B cell (primary cell): ENCODE results near the gene TCF3. TPM values are rescaled to one million over a fixed set of nuclear protein-coding genes. Genes with fewer than 3 reads are reported as not detected.

Experiments used
- ATAC-seq: fragments of 200-7000 bp; cut with Tn5 transposase; one replicate; pipeline ENCODE4 v1.10.0; 2021; ENCODE audit warnings: low read depth, mild to moderate bottlenecking, moderate number of reproducible peaks, moderate library complexity
- CTCF ChIA-PET: fragments of 350-600 bp; sonication (Branson Sonifier 250); formaldehyde crosslinking; loops from one replicate; lab custom pipeline; 2021; ENCODE audit warnings: antibody characterized with exemption, inconsistent platforms; lab: Charles Lee
- POLR2A ChIA-PET: fragments of 350-600 bp; sonication (Branson Sonifier 250); formaldehyde crosslinking; loops from one replicate; lab custom pipeline; 2021; ENCODE audit warnings: antibody characterized with exemption; lab: Charles Lee
- DNase-seq: peaks from one replicate; pipeline ENCODE4 v3.0.0; 2013
- H2AFZ ChIP-seq: 2 replicates; pipeline ENCODE4 v1.6.1; 2012; ENCODE audit warnings: mild to moderate bottlenecking, low read depth, low read length; ENCODE audit not compliant: insufficient read depth, poor library complexity, severe bottlenecking
- H3K27ac ChIP-seq, 2 donors: 1 replicate in 1 of 2; 2 replicates in 1 of 2; pipeline ENCODE4 v1.5.1; 2012 to 2013; ENCODE audit warnings: low read length in 2 of 2, mild to moderate bottlenecking in 2 of 2, moderate library complexity in 1 of 2
- H3K27me3 ChIP-seq, 4 experiments: fragments of 200-600 bp in 1 of 4; sonication (generic) in 1 of 4; replicated peaks in 1 of 4; 1 replicate in 2 of 4; 2 replicates in 2 of 4; pipeline versions ENCODE4 v1.6.1 to v1.7.0; 2013 to 2016; ENCODE audit warnings: low read length in 3 of 4, mild to moderate bottlenecking in 2 of 4, mixed read lengths in 1 of 4, moderate library complexity in 1 of 4; ENCODE audit not compliant: insufficient read depth in 4 of 4, control insufficient read depth in 3 of 4; ENCODE audit errors: control extremely low read depth in 1 of 4
- H3K36me3 ChIP-seq, 2 experiments: replicated peaks in 1 of 2; 1 replicate in 1 of 2; 2 replicates in 1 of 2; pipeline versions ENCODE4 v1.6.1 to v1.7.1; 2013; ENCODE audit warnings: low read length in 1 of 2; ENCODE audit not compliant: insufficient read depth in 2 of 2, control insufficient read depth in 1 of 2; ENCODE audit errors: control extremely low read depth in 1 of 2, extremely low read depth in 1 of 2
- H3K4me1 ChIP-seq, 2 donors: fragments of 200-600 bp in 1 of 2; sonication (generic) in 1 of 2; 1 replicate in 1 of 2; 2 replicates in 1 of 2; pipeline versions ENCODE4 v1.5.1 to v1.6.1; 2013 to 2017; ENCODE audit warnings: low read length in 2 of 2; ENCODE audit not compliant: control insufficient read depth in 2 of 2, insufficient read depth in 2 of 2
- H3K4me2 ChIP-seq: replicated peaks from 2 replicates; pipeline ENCODE3; 2012; ENCODE audit warnings: mild to moderate bottlenecking, low read depth, low read length; ENCODE audit not compliant: poor library complexity, severe bottlenecking
- H3K4me3 ChIP-seq, 5 experiments: fragments of 200-600 bp in 1 of 5; sonication (generic) in 1 of 5; 1 replicate in 3 of 5; 2 replicates in 2 of 5; pipeline versions ENCODE4 v1.5.1 to v1.7.0; 2011 to 2016; ENCODE audit warnings: low read length in 4 of 5, mild to moderate bottlenecking in 4 of 5, low read depth in 2 of 5, control low read depth in 1 of 5, moderate library complexity in 1 of 5; ENCODE audit not compliant: insufficient read depth in 1 of 5; ENCODE audit errors: control extremely low read depth in 1 of 5, extremely low read depth in 1 of 5
- H3K79me2 ChIP-seq: fragments of 200-600 bp; sonication (generic); one replicate; pipeline ENCODE4 v1.6.0; 2016; ENCODE audit warnings: low read length; ENCODE audit not compliant: control insufficient read depth, insufficient read depth
- H3K9ac ChIP-seq: fragments of 200-600 bp; sonication (generic); 2 replicates; pipeline ENCODE4 v1.6.1; 2017; ENCODE audit warnings: mild to moderate bottlenecking, low read length, moderate library complexity
- H3K9me3 ChIP-seq, 3 donors: one replicate each; pipeline versions ENCODE4 v1.6.1 to v1.7.1; 2013; ENCODE audit warnings: low read length in 2 of 3; ENCODE audit not compliant: control insufficient read depth in 2 of 3, insufficient read depth in 1 of 3; ENCODE audit errors: control extremely low read depth in 1 of 3
- H4K20me1 ChIP-seq: 2 replicates; pipeline ENCODE4 v1.6.0; 2012; ENCODE audit warnings: mild to moderate bottlenecking, low read length; ENCODE audit not compliant: insufficient read depth, control insufficient read depth, poor library complexity, severe bottlenecking
- H3K27ac Mint-ChIP-seq: one replicate; pipeline ENCODE4 v1.8.0; 2021; ENCODE audit warnings: mixed read lengths
- H3K27me3 Mint-ChIP-seq: one replicate; pipeline ENCODE4 v1.8.0; 2021; ENCODE audit warnings: mixed read lengths
- H3K4me1 Mint-ChIP-seq: one replicate; pipeline ENCODE4 v1.8.0; 2021; ENCODE audit warnings: mixed read lengths
- H3K4me3 Mint-ChIP-seq: one replicate; pipeline ENCODE4 v1.8.0; 2021; ENCODE audit warnings: mixed read lengths
- H3K9me3 Mint-ChIP-seq: one replicate; pipeline ENCODE4 v1.8.0; 2022; ENCODE audit warnings: mixed read lengths; ENCODE audit not compliant: insufficient read depth
- EZH2 ChIP-seq: IDR thresholded peaks from 2 replicates; pipeline ENCODE4 v1.6.1; 2012; ENCODE audit warnings: borderline replicate concordance, low read depth, mild to moderate bottlenecking, moderate library complexity, low read length; ENCODE audit not compliant: insufficient read depth, poor library complexity, severe bottlenecking
- WGBS: methylation state at CpG from one replicate; pipeline ENCODE4 v1.1.5; 2013; ENCODE audit warnings: missing lambda C conversion rate; ENCODE audit not compliant: insufficient coverage; 5-methylcytosine and 5-hydroxymethylcytosine counted together
- intact Hi-C: fragments of 100-400 bp; cut with micrococcal nuclease; formaldehyde crosslinking; loops from one replicate; pipeline ENCODE4 v1.10.0; 2022
- polyA plus RNA-seq: library from polyadenylated mRNA; depleted of rRNA; stranded (reverse); fragments of >200 nt; gene quantifications from 2 replicates; pipeline ENCODE4 v1.2.3, GENCODE V29; 2012
- total RNA-seq, 2 donors: library from RNA; stranded (reverse); fragments of 120-200 nt in 1 of 2; gene quantifications; 1 replicate in 1 of 2; 2 replicates in 1 of 2; pipeline versions ENCODE4 v1.2.3 to v1.2.4, GENCODE V29; 2013 to 2022
- TF ChIP-seq, protein P1 (sequence below): fragments of 200-600 bp; IDR thresholded peaks from one replicate; pipeline ENCODE4 v1.8.0; 2022; ENCODE audit warnings: antibody characterized with exemption, mild to moderate bottlenecking

TCF3 gene
- total and polyA plus RNA-seq, 2 donors (not counting 1 experiment from before 2014, with no cell fraction given), result 278 to 588 TPM

DNA sequence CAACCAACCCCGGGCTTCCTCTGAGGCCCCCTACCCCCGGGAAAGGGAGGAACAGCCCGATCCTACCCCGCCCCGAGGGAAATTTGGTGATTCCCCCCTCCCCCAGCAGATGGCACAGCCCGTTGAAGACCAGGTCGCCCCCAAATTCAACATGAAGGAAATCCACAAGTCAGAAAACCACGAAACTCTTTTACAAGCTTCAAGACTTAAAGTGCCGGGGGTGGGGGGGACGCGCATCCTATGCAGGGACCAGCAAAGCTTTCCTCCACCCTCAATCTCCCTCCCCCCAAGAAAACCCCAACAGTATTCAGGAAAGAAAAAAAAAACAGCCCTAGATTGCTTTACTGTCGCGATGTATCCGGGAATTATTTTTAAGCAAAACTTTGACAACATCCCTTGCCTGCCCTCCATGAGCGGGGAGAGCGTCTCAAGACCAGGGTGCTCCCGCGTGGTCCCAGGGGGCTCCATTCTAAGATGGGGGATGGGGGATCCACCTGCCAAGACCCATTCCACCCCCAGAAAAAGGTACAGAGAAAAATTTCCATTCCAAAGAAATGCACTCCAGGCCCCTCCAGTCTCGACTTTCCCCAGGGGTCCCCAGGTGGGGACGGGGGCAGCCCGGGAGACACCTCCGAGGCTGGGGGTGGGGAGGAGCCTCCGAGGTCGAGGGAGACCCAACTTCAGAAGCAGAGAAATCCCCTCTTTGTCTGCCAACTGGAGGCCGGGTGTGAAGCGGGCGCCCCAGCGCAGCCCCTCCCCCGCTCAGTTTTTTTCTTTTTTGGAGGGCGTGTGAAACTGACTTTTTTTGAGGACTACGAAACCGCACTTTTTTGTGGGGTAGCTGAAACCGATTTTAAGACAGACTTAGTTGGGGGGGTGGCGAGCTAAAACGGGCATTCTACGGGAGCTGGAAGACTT is 1.5 kb downstream of the TCF3 start:
- H2AFZ ChIP-seq, result peak overlapping the region; percentile 32
- H4K20me1 ChIP-seq, result peaks cover 54% of the 10 kb centered on the region
- Mint-ChIP-seq H3K9me3 (no peaks in the 10 kb centered on the region), H3K4me3 (peak overlapping the region; percentile 96), H3K27ac (peak overlapping the region; percentile 97), H3K4me1 (peaks cover 64% of the 10 kb centered on the region), H3K27me3 (no peaks in the 10 kb centered on the region)
- no peaks in the 10 kb centered on the region for H3K27me3 ChIP-seq
- peaks cover 53% of the 10 kb centered on the region for H3K79me2 ChIP-seq
- TF ChIP-seq, protein P1, sequence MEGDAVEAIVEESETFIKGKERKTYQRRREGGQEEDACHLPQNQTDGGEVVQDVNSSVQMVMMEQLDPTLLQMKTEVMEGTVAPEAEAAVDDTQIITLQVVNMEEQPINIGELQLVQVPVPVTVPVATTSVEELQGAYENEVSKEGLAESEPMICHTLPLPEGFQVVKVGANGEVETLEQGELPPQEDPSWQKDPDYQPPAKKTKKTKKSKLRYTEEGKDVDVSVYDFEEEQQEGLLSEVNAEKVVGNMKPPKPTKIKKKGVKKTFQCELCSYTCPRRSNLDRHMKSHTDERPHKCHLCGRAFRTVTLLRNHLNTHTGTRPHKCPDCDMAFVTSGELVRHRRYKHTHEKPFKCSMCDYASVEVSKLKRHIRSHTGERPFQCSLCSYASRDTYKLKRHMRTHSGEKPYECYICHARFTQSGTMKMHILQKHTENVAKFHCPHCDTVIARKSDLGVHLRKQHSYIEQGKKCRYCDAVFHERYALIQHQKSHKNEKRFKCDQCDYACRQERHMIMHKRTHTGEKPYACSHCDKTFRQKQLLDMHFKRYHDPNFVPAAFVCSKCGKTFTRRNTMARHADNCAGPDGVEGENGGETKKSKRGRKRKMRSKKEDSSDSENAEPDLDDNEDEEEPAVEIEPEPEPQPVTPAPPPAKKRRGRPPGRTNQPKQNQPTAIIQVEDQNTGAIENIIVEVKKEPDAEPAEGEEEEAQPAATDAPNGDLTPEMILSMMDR, result peak; percentile 27
- TF ChIP-seq EZH2, result no peak
- peak overlapping the region; percentile 70 for H3K9ac ChIP-seq
- peak overlapping the region; percentile 67 to 70 for H3K27ac ChIP-seq
- ChIA-PET CTCF (interaction anchor here (0.9 to 7.3 kb wide), 11 partner anchors 12 to 116 kb away, joined by 3 to 114 read pairs (median 4); no protein-coding TSS in a partner anchor), POLR2A (interaction anchor here (0.7 to 4.7 kb wide), 9 partner anchors 11 to 58 kb away, joined by 3 to 46 read pairs (median 7); partner anchors contain the start of genes MBD3 and UQCR11)
- 0% methylated on average over 22 of the region's 36 CpGs for WGBS
- H3K4me2 ChIP-seq, result peak overlapping the region; percentile 87
- H3K4me1 ChIP-seq, result peaks cover 46 to 76% of the 10 kb centered on the region in 2 donors
- peak; percentile 81 for DNase-seq
- no peak for ATAC-seq
- intact Hi-C loops, result loop anchor here (1.0 to 5.0 kb wide), 2 partner anchors 45 to 196 kb away; partner anchors contain the start of gene REXO1
- peaks cover 0 to 25% of the 10 kb centered on the region in 2 experiments for H3K36me3 ChIP-seq
- peak overlapping the region; percentile 62 to 74 (median 67) for H3K4me3 ChIP-seq
- peaks cover 0 to 3% (median 0%) of the 10 kb centered on the region in 3 donors for H3K9me3 ChIP-seq
